Measurements from ENCODE around the gene CDX1. TPM values are rescaled to one million over a fixed set of nuclear protein-coding genes. Genes with fewer than 3 reads are reported as not detected.
A peak's percentile ranks its signal among the peaks of the same experiment; 100 is the strongest.

Gene CDX1
- total RNA-seq, 4 donors from 2014 or later = not detected

GRCh38 chr5:150175536-150175935 lies 9.0 kb downstream of the CDX1 start:
- peaks cover 3% of the 10 kb centered on the region for H3K27me3 ChIP-seq
- H3K9me3 ChIP-seq = no peaks in the 10 kb centered on the region
- ATAC-seq = no peak
- H3K4me1 ChIP-seq = peaks cover 0 to 12% (median 10%) of the 10 kb centered on the region in 3 donors
- WGBS, 2 donors (ENCODE audit: low coverage in 1 of 2) = 87% methylated on average over 5 of the region's 5 CpGs; no CpG with 5 or more reads in 1 of the 2 donors
- H3K27ac ChIP-seq = no peak overlapping the region
- H3K4me3 ChIP-seq = no peak overlapping the region
- no peak for TF ChIP-seq EP300 (IDR thresholded peaks at IDR 0.05)
- no peak for TF ChIP-seq POLR2A (IDR thresholded peaks at IDR 0.05)
- no peak for TF ChIP-seq POLR2AphosphoS5 (IDR thresholded peaks at IDR 0.05)
- TF ChIP-seq CTCF (IDR thresholded peaks at IDR 0.05) = peak in 1 of 4 experiments; percentile 48
- H3K36me3 ChIP-seq = no peaks in the 10 kb centered on the region

GRCh38 chr5:150176745-150177477 lies 10.3 kb downstream of the CDX1 start:
- no peak for TF ChIP-seq POLR2AphosphoS5 (IDR thresholded peaks at IDR 0.05)
- TF ChIP-seq POLR2A (IDR thresholded peaks at IDR 0.05) = no peak
- TF ChIP-seq CTCF (IDR thresholded peaks at IDR 0.05) = no peak
- no peak for TF ChIP-seq EP300 (IDR thresholded peaks at IDR 0.05)
- no peak for ATAC-seq
- 76 to 100% methylated on average over 1 to 3 of the region's 8 CpGs for WGBS, 2 donors (ENCODE audit: low coverage in 1 of 2)
- Histone ChIP-seq H3K9me3 (no peaks in the 10 kb centered on the region), H3K27me3 (no peaks in the 10 kb centered on the region), H3K4me3 (no peak overlapping the region), H3K36me3 (no peaks in the 10 kb centered on the region), H3K4me1 (peaks cover 0 to 26% (median 19%) of the 10 kb centered on the region in 3 donors), H3K27ac (no peak overlapping the region)

- WGBS, 2 donors (ENCODE audit: low coverage in 1 of 2) = 69 to 80% methylated on average over 1 to 2 of the region's 4 CpGs
- Histone ChIP-seq H3K27me3 (no peaks in the 10 kb centered on the region), H3K4me3 (no peak overlapping the region), H3K4me1 (peaks cover 0 to 33% (median 19%) of the 10 kb centered on the region in 3 donors), H3K9me3 (no peaks in the 10 kb centered on the region), H3K27ac (no peak overlapping the region), H3K36me3 (no peaks in the 10 kb centered on the region)
- ATAC-seq = no peak
- TF ChIP-seq POLR2AphosphoS5 (IDR thresholded peaks at IDR 0.05) (no peak), POLR2A (IDR thresholded peaks at IDR 0.05) (no peak), CTCF (IDR thresholded peaks at IDR 0.05) (no peak), EP300 (IDR thresholded peaks at IDR 0.05) (no peak)
Measured at GRCh38 chr5:150177721-150178120, 11.1 kb downstream of the CDX1 start.

- Histone ChIP-seq H3K4me3 (no peak overlapping the region), H3K27me3 (no peaks in the 10 kb centered on the region), H3K4me1 (peaks cover 0 to 33% (median 19%) of the 10 kb centered on the region in 3 donors), H3K36me3 (no peaks in the 10 kb centered on the region), H3K9me3 (no peaks in the 10 kb centered on the region), H3K27ac (no peak overlapping the region)
- no peak for ATAC-seq
- WGBS, 2 donors (ENCODE audit: low coverage in 1 of 2) = 40 to 67% methylated on average over 1 of the region's 4 CpGs
- no peak for TF ChIP-seq CTCF (IDR thresholded peaks at IDR 0.05)
- no peak for TF ChIP-seq EP300 (IDR thresholded peaks at IDR 0.05)
- no peak for TF ChIP-seq POLR2AphosphoS5 (IDR thresholded peaks at IDR 0.05)
- TF ChIP-seq POLR2A (IDR thresholded peaks at IDR 0.05) = no peak
Measured at GRCh38 chr5:150178262-150178661, 11.7 kb downstream of the CDX1 start.
